NCI-H446 (cell line): ENCODE results near the gene CAMK2D.
"Not testable (repeated sequence)": the region's sequence is repeated elsewhere in the genome, so short reads cannot be mapped to it uniquely, and the experiment has no call there.

Experiments
- DNase-seq, 2 experiments: peaks; one replicate each; lab custom pipeline; 2025; lab: John Stamatoyannopoulos, UW

CAMK2D gene

GRCh38 chr4:113730467-113731216 lies 30.9 kb downstream of the CAMK2D start:
- DNase-seq: no peak

GRCh38 chr4:113727802-113728201 lies 33.7 kb downstream of the CAMK2D start:
- DNase-seq: no peak

- DNase-seq: no peak
Measured at GRCh38 chr4:113725963-113726362, 35.6 kb downstream of the CAMK2D start.

GRCh38 chr4:113718252-113718651 lies 43.3 kb downstream of the CAMK2D start:
- no peak for DNase-seq

GRCh38 chr4:113711883-113712662 lies 49.5 kb downstream of the CAMK2D start:
- DNase-seq: no peak

GRCh38 chr4:113708250-113708649 lies 53.3 kb downstream of the CAMK2D start:
- DNase-seq: no peak

- no peak for DNase-seq
Measured at GRCh38 chr4:113707048-113707447, 54.5 kb downstream of the CAMK2D start.

- DNase-seq: not testable (repeated sequence)
Measured at GRCh38 chr4:113705097-113705496, 56.4 kb downstream of the CAMK2D start.

GRCh38 chr4:113702596-113702995 lies 58.9 kb downstream of the CAMK2D start:
- DNase-seq: not testable (repeated sequence)

GRCh38 chr4:113701169-113701568 lies 60.4 kb downstream of the CAMK2D start:
- DNase-seq: no peak

- no peak for DNase-seq
Measured at GRCh38 chr4:113700602-113701150, 60.9 kb downstream of the CAMK2D start.

GRCh38 chr4:113699772-113700171 lies 61.8 kb downstream of the CAMK2D start:
- DNase-seq: no peak

GRCh38 chr4:113697429-113697828 lies 64.1 kb downstream of the CAMK2D start:
- DNase-seq: no peak

GRCh38 chr4:113695328-113696169 lies 66.0 kb downstream of the CAMK2D start:
- no peak for DNase-seq

- no peak for DNase-seq
Measured at GRCh38 chr4:113694008-113694407, 67.5 kb downstream of the CAMK2D start.

- DNase-seq: no peak
Measured at GRCh38 chr4:113692809-113693411, 68.6 kb downstream of the CAMK2D start.

GRCh38 chr4:113691676-113692075 lies 69.9 kb downstream of the CAMK2D start:
- no peak for DNase-seq

- DNase-seq: no peak
Measured at GRCh38 chr4:113689394-113689793, 72.1 kb downstream of the CAMK2D start.

- no peak for DNase-seq
Measured at GRCh38 chr4:113687067-113687718, 74.3 kb downstream of the CAMK2D start.

GRCh38 chr4:113685157-113685556 lies 76.4 kb downstream of the CAMK2D start:
- DNase-seq: not testable (repeated sequence)

- peak in 1 of 2 experiments; percentile 6 for DNase-seq
Measured at GRCh38 chr4:113684534-113685091, 76.9 kb downstream of the CAMK2D start.
